Subcutaneous adipose tissue (tissue), 4 donors: ENCODE data around the gene ASTN1. TPM values are rescaled to one million over a fixed set of nuclear protein-coding genes. Genes with fewer than 3 reads are reported as not detected.

Source experiments
- total RNA-seq, 4 donors: library from RNA; depleted of rRNA; stranded (reverse); fragments of >200 nt; gene quantifications; one replicate each; pipeline ENCODE4 v1.1.0, GENCODE V29; 2016
- TF ChIP-seq, protein P1 (sequence below): fragments of 450-650 bp; IDR thresholded peaks from one replicate; pipeline ENCODE4 v1.5.1; 2016; ENCODE audit warnings: low read depth, mild to moderate bottlenecking, control low read depth, antibody characterized with exemption, moderate library complexity

ASTN1 gene
- total RNA-seq, 4 donors from 2014 or later, result 0.33 TPM; not detected in 3

GRCh38 chr1:176884911-176885310, 279.6 kb downstream of the ASTN1 start:
- TF ChIP-seq, protein P1, sequence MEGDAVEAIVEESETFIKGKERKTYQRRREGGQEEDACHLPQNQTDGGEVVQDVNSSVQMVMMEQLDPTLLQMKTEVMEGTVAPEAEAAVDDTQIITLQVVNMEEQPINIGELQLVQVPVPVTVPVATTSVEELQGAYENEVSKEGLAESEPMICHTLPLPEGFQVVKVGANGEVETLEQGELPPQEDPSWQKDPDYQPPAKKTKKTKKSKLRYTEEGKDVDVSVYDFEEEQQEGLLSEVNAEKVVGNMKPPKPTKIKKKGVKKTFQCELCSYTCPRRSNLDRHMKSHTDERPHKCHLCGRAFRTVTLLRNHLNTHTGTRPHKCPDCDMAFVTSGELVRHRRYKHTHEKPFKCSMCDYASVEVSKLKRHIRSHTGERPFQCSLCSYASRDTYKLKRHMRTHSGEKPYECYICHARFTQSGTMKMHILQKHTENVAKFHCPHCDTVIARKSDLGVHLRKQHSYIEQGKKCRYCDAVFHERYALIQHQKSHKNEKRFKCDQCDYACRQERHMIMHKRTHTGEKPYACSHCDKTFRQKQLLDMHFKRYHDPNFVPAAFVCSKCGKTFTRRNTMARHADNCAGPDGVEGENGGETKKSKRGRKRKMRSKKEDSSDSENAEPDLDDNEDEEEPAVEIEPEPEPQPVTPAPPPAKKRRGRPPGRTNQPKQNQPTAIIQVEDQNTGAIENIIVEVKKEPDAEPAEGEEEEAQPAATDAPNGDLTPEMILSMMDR, result no peak

DNA sequence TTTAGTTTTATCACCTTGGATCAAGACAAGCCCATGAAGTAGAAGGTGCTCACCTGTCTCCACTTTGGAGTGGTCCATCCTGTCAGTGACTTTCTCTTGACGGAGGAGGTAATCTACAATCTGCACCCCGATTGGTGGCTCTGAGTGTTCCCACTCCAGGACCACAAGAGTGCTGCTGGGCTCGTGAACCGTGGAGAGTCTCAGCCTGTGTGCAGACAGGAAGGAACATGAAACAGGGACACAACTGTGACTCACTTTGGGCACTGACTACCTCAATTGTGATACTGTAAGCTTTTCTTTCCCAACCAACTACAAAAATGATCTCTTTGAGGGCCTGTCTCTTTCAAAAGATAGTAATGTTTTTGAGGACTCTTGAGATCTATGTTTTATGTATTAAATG, 280.2 kb downstream of the ASTN1 start:
- TF ChIP-seq, protein P1, result no peak

GRCh38 chr1:176880955-176881595, 283.4 kb downstream of the ASTN1 start:
- TF ChIP-seq, protein P1, result no peak

DNA sequence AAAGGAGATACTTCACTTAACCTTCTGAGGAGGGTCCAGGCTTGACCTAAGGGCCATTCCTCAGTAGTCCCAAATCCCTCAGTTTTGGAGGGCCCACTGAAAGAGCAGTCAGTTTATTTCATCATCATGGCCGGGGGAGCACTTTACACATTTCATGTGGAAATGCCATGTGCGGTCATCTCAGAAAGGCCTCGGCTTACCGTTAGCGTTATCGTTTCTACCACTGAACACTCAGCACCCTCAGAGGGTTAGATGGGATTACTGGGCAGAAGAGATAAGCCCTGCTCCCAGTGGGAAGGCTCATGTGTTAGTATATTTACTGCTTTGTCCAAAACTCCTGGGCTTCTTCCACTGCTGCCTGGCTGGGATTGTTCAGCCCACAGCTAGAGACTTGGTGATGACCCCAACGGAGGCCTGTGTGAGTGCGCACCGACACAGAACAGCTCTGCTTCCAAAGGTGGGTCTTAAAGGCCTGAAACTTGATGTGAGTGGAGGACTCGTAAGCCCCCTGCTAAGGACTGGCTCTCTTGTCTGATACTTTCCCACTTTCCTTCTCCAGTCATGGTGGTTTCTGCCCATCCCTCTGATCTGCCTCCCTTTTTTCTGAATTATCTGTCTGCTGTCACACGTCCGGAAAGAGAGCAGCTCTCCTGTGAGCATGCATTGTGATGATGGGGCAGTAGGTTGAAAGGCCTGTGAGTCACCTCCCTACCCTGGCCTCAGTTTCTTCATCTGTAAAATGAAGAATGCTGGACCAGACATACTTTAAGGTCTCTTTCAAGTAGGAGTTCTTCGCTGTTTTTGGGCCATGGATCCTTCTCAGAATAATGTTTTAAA, 284.5 kb downstream of the ASTN1 start:
- TF ChIP-seq, protein P1, result no peak

DNA sequence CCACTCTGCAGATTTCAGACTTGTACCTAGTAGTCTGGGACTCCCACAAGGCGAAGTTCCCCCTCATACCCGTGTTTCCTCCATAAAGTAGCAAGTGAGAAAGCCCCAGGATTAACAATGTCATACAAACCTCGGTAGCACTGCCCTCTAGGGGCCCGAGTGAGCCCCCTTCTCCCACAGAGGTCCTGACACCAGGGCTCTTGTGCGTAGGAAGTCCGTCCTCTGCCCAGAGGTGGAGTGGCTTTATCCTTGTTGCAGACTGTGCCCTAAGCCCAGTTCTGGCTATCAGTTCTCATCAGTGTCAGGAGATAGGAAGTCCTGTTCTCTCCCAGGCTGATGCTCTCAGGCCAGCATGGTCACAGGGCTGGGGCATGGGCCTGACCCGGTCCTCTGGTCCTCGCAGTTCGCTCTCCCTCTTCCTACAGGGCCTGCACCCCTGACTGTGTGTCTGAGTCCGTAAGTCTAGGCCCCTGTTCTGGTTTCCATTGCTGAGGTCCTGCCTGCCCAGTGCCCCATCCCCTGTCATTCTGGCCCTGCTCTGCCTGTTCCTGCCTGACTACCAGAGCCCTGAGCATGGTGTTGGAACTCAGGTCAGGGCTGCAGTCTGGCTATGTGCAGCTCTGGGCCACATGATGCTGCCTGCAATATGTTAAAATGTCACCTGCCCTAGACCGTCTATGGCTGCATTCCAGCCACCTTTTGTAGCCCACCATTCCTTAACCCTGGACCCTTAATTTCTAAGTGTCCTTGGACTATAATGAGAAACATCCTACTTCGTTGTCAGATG, 285.6 kb downstream of the ASTN1 start:
- TF ChIP-seq, protein P1, result no peak

DNA sequence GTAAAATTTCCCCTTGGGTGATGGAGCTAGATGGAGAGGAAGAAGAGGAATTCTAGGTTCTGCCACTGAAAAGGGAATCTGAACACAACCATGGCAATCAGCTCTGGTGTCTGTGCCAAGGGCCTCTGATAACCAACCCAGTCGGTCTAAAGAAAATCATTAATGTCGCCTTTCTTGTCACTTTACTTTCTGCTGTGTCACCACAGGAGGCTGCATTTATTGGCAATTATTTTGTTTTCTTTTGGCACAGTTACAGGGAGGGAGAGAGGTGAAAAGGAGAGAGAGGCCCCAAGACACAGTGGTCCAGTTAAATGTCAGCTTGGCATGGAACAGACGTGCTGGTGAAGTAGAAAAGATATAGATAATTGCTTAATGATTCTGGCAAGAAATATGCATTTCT, 287.0 kb downstream of the ASTN1 start:
- TF ChIP-seq, protein P1, result no peak
